HG03354 (cell line): ENCODE results near the gene FOXD4L1.
"Not testable (repeated sequence)": the region's sequence is repeated elsewhere in the genome, so short reads cannot be mapped to it uniquely, and the experiment has no call there.

Experiments used
- ATAC-seq: cut with Tn5 transposase; IDR thresholded peaks from one replicate; pipeline ENCODE4 v1.9.1; 2021; ENCODE audit warnings: mild to moderate bottlenecking; ENCODE audit not compliant: unreplicated experiment, poor library complexity, severe bottlenecking

FOXD4L1 gene

GRCh38 chr2:113498365-113498764 lies at the start of gene FOXD4L1:
FOXD4L1 (plus strand) TSS chr2:113498665; CDS start chr2:113499257, 592 bp downstream.
- not testable (repeated sequence) for ATAC-seq

- ATAC-seq, result not testable (repeated sequence)
Observed at GRCh38 chr2:113465770-113466169, 32.7 kb upstream of the FOXD4L1 start.

GRCh38 chr2:113476688-113477368 lies 21.6 kb upstream of the FOXD4L1 start:
- not testable (repeated sequence) for ATAC-seq

GRCh38 chr2:113496527-113496926 lies 1.9 kb upstream of the FOXD4L1 start:
- ATAC-seq, result not testable (repeated sequence)

- not testable (repeated sequence) for ATAC-seq
Observed at GRCh38 chr2:113499019-113499885, 787 bp downstream of the FOXD4L1 start.

GRCh38 chr2:113499886-113500722 lies 1.6 kb downstream of the FOXD4L1 start:
- not testable (repeated sequence) for ATAC-seq

GRCh38 chr2:113500723-113501038 lies 2.2 kb downstream of the FOXD4L1 start:
- not testable (repeated sequence) for ATAC-seq

- ATAC-seq, result peak; percentile 15
Observed at GRCh38 chr2:113502216-113503093, 4.0 kb downstream of the FOXD4L1 start.

GRCh38 chr2:113503094-113504042 lies 4.9 kb downstream of the FOXD4L1 start:
- peak; percentile 68 for ATAC-seq

GRCh38 chr2:113504081-113504480 lies 5.6 kb downstream of the FOXD4L1 start:
- not testable (repeated sequence) for ATAC-seq

GRCh38 chr2:113507394-113508140 lies 9.1 kb downstream of the FOXD4L1 start:
- not testable (repeated sequence) for ATAC-seq

GRCh38 chr2:113508187-113508586 lies 9.7 kb downstream of the FOXD4L1 start:
- ATAC-seq, result not testable (repeated sequence)

- ATAC-seq, result not testable (repeated sequence)
Observed at GRCh38 chr2:113510913-113511312, 12.4 kb downstream of the FOXD4L1 start.

- ATAC-seq, result not testable (repeated sequence)
Observed at GRCh38 chr2:113511859-113512258, 13.4 kb downstream of the FOXD4L1 start.

GRCh38 chr2:113515457-113515856 lies 17.0 kb downstream of the FOXD4L1 start:
- ATAC-seq, result not testable (repeated sequence)

GRCh38 chr2:113515995-113516394 lies 17.5 kb downstream of the FOXD4L1 start:
- not testable (repeated sequence) for ATAC-seq

GRCh38 chr2:113517025-113517424 lies 18.6 kb downstream of the FOXD4L1 start:
- not testable (repeated sequence) for ATAC-seq
